GM21576 (cell line): ENCODE measurements around the gene PEX11A.
A peak's percentile ranks its signal among the peaks of the same experiment; 100 is the strongest.
"Not testable (repeated sequence)": the region's sequence is repeated elsewhere in the genome, so short reads cannot be mapped to it uniquely, and the experiment has no call there.

Source experiments
- ATAC-seq: cut with Tn5 transposase; IDR thresholded peaks from one replicate; pipeline ENCODE4 v1.9.1; 2021; ENCODE audit warnings: mild to moderate bottlenecking, moderate library complexity; ENCODE audit not compliant: unreplicated experiment

PEX11A gene

DNA sequence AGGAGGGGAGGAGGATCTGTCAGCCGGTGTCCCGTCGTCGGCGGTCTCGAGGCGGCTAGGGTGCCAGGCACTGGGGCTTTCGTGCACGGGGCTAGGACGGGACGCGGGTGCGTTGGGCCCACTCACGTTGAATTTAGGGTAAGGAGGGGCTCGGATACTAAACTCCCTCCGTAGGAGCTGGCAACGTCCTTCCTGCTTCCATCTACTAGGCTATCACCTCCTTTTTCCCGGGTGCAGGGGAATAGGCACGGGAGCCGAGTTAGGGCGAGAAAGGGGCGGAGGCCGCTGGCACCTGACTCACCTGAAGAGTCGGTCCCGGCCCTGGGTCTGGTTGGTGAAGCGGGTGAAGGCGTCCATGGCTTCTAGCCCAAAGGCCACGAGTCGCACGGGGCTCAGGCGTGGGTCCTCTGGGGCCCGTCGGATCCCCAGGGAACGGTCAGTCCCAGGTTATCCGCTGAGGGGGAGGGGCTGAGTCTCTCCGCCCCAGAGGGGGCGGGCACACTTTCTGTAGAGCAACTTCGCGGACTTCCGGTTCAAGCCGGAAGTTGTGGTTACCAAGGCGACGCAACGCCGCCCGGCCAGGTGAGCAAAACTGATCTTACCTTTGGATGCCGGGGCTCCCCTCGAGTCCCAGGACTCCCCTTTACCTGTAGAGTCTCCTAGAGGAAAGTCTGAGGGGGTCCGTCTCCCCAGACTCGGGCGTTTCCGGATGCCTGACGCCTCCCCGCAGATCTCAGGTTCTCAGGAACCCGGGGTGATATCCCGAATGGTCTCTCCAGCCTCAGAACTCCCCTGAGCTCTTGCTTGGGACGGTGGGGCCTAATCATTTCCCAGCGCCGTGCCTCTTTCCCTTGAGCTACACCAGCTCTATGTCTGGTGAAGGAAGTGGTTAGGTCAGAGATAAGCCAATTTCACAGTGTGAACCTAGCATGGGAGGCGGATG lies at the start of gene PEX11A, which contains the start of gene WDR93:
Gene PEX11A, minus strand, starts transcription at position 479 of the 943 bp plus-strand sequence. Its CDS starts 122 bp downstream, at position 357.
Gene WDR93, plus strand, starts transcription at position 536 of the 943 bp plus-strand sequence. CDS start 10,936 bp downstream, outside the sequence.
- peak; percentile 89 for ATAC-seq

DNA sequence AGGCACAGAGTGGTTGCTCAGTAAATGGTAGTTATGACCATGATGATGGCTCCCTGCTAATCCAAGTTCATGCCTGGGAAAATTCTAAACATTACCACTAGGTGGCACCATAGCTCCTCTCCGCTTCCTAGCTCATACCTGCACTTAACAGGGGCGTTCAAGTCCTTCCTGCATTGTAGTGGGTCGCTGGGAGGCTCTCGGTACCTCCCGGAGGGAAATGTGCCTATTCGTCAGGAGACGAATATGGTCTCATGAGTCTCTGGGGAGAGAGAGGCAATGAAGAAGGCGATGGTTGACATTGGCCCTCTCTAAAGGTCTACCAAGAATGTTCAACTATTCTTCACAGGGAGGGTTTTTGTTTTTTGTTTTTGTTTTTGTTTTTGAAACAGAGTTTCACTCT lies 49.6 kb upstream of the PEX11A start:
- ATAC-seq = no peak

DNA sequence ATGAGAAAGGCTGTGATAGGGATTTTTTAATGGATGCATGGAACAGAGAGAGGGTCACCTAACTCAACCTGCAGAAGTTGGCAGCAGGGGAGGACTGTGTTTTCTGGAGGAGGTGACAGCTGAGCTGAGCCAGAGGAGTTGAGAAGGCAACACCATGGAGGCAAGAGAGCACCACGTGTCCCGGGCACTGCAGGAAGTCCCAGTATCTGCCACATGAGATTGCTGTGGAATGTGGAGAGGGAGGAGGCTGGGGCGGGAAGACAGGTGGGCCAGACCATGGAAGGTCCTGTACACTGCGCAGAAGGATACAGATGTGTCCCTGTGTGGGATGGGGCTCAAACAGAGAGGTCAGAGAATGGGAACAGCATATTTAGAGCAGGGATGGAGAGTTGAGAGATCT lies 45.2 kb upstream of the PEX11A start:
- no peak for ATAC-seq

GRCh38 chr15:89732451-89733172 lies 42.1 kb upstream of the PEX11A start:
- no peak for ATAC-seq

GRCh38 chr15:89731275-89731674 lies 40.7 kb upstream of the PEX11A start:
- no peak for ATAC-seq

DNA sequence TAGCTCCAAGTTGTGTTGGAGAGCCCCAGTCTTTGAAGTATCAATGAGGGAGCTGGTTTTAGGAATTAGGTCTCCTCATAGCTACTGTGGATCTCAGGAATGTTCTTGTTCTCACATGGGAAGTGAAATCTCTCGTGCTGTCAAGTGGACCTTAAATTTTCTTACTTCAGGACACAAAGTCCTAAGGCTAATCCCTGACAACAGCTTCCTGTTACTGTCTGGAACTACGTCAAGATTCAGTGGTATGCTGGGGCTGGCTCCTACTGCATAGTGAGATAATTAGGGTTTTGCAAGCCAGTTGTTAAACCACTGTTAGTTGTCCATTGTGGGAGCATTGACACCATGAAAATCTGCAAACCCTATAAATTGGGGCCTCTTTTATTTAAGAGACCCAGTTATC lies 37.7 kb upstream of the PEX11A start:
- no peak for ATAC-seq

DNA sequence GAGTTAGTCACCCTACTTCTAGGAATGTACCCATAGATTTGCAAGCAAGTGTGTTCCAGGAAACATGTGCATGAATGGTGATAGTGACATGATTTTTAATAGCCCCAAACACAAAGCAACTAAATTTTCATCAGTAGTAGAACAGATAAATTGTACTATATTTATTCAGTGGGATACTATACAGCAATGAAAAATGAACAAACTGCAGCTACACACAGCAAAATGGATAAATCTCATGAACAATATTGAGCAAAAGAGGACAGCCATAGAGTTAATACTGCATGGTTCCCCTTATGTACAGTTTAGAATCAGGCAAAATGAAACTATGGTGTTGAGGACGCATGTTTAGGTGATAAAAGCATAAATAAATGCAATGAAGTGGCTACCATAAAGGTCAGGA lies 34.5 kb upstream of the PEX11A start:
- ATAC-seq = no peak

GRCh38 chr15:89724621-89725020 lies 34.1 kb upstream of the PEX11A start:
- no peak for ATAC-seq

- ATAC-seq = no peak
Measured at GRCh38 chr15:89723031-89723430, 32.5 kb upstream of the PEX11A start.

DNA sequence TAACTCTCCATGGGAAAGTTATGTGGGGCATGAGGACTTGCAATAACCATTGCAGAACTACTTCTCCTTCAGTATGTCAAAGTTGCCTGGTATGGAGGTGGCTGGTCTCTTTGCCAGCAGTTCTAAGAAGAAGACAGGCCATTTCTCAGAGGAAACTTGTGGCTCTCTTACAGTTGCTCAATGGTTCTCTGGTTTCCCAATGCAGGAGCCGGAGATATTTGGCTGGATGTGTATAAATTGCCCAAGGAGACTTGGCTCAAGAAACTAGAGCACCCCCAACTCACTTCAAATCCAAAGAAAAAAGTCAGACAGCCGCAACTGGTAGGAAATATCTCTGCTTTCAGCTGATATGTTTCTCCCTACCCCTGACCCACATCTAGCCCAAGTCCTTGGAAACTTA lies 24.2 kb upstream of the PEX11A start:
- ATAC-seq = no peak

GRCh38 chr15:89707577-89707976 lies 17.0 kb upstream of the PEX11A start:
- ATAC-seq = no peak

DNA sequence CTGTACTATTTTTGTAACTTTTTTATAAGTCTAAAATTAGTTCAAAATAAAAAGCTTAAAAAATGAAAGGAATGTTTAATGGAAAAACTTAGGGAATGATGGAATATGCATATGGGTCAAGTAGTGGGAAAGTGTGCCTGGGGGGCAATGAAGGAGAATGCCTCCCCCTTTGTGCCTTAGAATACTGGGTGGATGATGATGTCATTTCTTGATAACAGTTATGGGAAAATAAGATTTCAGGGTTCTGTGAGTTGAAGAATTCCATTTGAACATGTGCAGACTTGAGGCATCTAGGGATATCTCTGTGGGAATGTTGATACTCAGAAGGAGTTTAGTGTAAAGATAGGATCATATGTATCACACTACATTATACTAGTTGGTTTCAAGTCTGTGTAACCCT lies 13.9 kb upstream of the PEX11A start:
- no peak for ATAC-seq

- ATAC-seq = no peak
Measured at GRCh38 chr15:89695198-89695597, 4.6 kb upstream of the PEX11A start.

- no peak for ATAC-seq
Measured at GRCh38 chr15:89693696-89694095, 3.1 kb upstream of the PEX11A start.

DNA sequence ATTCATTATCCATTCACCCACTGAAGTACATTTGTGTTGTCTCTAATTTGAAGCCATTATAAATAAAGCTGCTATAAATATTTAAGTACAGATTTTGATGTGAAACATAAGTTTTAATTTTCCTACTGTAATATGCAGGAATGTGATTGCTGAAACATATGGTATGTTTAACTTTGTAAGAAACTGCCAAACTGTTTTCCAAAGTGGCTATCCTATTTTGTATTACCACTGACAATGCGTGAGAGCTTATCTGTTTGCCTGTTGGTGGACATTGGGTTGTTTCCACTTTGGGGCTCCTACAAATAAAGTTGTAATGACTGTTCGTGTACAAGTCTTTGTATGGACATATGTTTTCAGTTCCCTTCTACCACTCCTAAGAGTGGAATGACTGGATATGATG lies 2.5 kb upstream of the PEX11A start:
- ATAC-seq = no peak

- not testable (repeated sequence) for ATAC-seq
Measured at GRCh38 chr15:89689930-89690275, 651 bp downstream of the PEX11A start.

- no peak for ATAC-seq
Measured at GRCh38 chr15:89686522-89686921, 4.0 kb downstream of the PEX11A start.

DNA sequence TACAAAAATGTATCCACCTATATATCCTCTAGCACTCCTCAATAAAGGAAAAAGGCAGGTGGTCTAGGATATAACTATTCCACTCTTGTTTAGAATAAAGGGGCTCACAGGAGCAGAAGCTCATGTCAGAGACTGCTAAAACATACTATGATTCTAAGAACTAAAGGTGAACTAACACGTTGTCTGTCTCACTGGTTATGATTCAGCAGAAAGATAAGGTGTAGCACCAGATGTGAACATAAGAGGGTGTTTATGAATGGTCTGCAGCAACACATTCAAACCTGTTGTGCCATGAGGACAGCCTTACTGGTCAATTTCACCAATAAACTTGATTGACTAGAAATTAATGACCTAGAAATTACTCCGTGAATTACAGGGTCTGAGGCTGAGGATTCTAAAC lies 4.6 kb downstream of the PEX11A start:
- ATAC-seq = no peak

DNA sequence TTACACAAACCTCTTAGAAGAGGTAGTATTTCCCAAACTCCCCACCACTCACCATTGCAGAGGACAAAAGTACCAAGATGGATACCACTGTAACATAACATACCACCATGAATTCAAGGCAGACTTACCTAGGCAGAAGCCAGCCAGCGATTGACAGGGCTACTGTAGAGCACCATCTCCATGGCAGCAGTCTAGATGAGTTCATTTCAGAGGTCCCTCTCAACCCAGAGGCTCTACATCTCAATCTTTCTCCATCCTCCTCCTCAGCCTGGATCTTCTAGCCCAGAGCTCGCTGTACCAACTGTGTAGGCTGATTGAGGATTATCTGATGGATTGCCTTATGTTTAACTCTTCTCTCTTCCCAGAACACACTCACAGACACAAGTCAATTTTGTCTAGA lies 9.4 kb downstream of the PEX11A start:
- ATAC-seq = no peak

DNA sequence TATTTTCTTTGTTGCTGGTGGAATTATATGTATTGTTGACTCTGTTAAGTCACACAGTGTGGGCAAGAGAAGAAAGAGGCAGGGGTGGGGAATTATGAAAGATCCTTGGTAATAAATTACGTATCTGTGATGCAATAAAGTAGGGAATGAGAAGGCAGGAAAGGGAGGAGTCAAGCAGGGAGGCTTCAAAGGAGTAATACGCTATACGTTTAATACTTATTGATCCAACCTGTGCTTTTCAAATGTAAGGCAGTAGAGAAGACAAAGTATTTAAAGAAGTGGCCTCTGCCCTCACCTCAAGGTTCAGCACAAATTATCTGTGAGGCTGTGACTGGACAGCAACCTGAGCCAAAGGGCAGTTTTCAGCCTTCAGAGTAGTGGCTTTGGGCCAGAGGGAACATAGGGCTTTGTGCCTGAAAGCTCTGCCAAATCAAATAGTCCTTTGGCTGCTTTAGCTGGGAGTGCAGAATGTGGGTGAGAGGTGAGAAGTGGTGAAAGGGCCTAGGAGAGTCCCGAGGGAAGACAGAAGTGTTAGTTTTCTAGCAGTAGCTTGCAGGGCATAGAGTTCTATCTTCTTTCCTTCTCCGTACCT lies 10.2 kb downstream of the PEX11A start:
- ATAC-seq = no peak

- no peak for ATAC-seq
Measured at GRCh38 chr15:89679212-89679611, 11.3 kb downstream of the PEX11A start, which contains the start of gene PLIN1. Gene PLIN1, minus strand, starts transcription at chr15:89679367. Its CDS starts 1,878 bp downstream, at chr15:89677489.
